Stimulated activated naive CD4-positive, alpha-beta T cell (primary cell): ENCODE results near the gene PMS1.
"Not testable (repeated sequence)": the region's sequence is repeated elsewhere in the genome, so short reads cannot be mapped to it uniquely, and the experiment has no call there.

Source experiments
- DNase-seq, 6 experiments: peaks; one replicate each; lab custom pipeline; 2025; lab: John Stamatoyannopoulos, UW

The PMS1 gene

GRCh38 chr2:189783927-189784867 is at the start of gene PMS1, which contains the start of gene ORMDL1:
Gene PMS1, plus strand, starts transcription at chr2:189784450. Its CDS starts 7,360 bp downstream, at chr2:189791810.
Gene ORMDL1, minus strand, starts transcription at chr2:189784339. Its CDS starts 1,744 bp downstream, at chr2:189782595.
- peak; percentile 88 to 97 (median 92) for DNase-seq

- DNase-seq: peak in 4 of 6 experiments; percentile 9 to 56 (median 40)
These were observed 33.1 kb upstream of the PMS1 start for GRCh38 chr2:189751080-189751658.

GRCh38 chr2:189756311-189756952 is 27.8 kb upstream of the PMS1 start:
- no peak for DNase-seq

GRCh38 chr2:189760154-189760553 is 24.1 kb upstream of the PMS1 start:
- not testable (repeated sequence) for DNase-seq

- no peak for DNase-seq
These were observed 22.1 kb upstream of the PMS1 start for GRCh38 chr2:189762229-189762550.

GRCh38 chr2:189762551-189763298 is 21.5 kb upstream of the PMS1 start, which contains the start of gene OSGEPL1:
Gene OSGEPL1, minus strand, starts transcription at chr2:189762792. Its CDS starts 1,152 bp downstream, at chr2:189761640.
- DNase-seq: peak; percentile 82 to 92 (median 90)

- DNase-seq: no peak
These were observed 20.2 kb upstream of the PMS1 start for GRCh38 chr2:189763908-189764661.

GRCh38 chr2:189770590-189771322 is 13.5 kb upstream of the PMS1 start:
- DNase-seq: no peak

- no peak for DNase-seq
These were observed 12.0 kb upstream of the PMS1 start for GRCh38 chr2:189772212-189772611.

GRCh38 chr2:189782221-189782671 is 2.0 kb upstream of the PMS1 start:
- no peak for DNase-seq

- peak in 2 of 6 experiments; percentile 50 to 69 for DNase-seq
These were observed 761 bp upstream of the PMS1 start for GRCh38 chr2:189783451-189783926.

GRCh38 chr2:189791338-189792042 is 7.2 kb downstream of the PMS1 start:
- DNase-seq: no peak

GRCh38 chr2:189794310-189794709 is 10.1 kb downstream of the PMS1 start:
- no peak for DNase-seq

- DNase-seq: no peak
These were observed 13.7 kb downstream of the PMS1 start for GRCh38 chr2:189797902-189798301.

GRCh38 chr2:189798312-189799029 is 14.2 kb downstream of the PMS1 start:
- peak in 1 of 6 experiments; percentile 6 for DNase-seq

GRCh38 chr2:189799030-189799331 is 14.7 kb downstream of the PMS1 start:
- no peak for DNase-seq

- peak in 4 of 6 experiments; percentile 36 to 95 (median 90) for DNase-seq
These were observed 15.3 kb downstream of the PMS1 start for GRCh38 chr2:189799531-189799930.

GRCh38 chr2:189802396-189802912 is 18.2 kb downstream of the PMS1 start:
- no peak for DNase-seq

- DNase-seq: no peak
These were observed 19.2 kb downstream of the PMS1 start for GRCh38 chr2:189803431-189803830.
